HCT116 (cell line): Measurements from ENCODE around the gene SLC35C1. TPM values are rescaled to one million over a fixed set of nuclear protein-coding genes. Genes with fewer than 3 reads are reported as not detected.

Experiments used
- ATAC-seq: fragments of 200-7000 bp; cut with Tn5 transposase; 2 replicates; pipeline ENCODE4 v1.9.1; 2020; ENCODE audit warnings: mild to moderate bottlenecking, moderate library complexity
- BruUV-seq: library from RNA; stranded (reverse); fragments of 400-500 nt; replicated peaks from 2 replicates; lab custom pipeline; 2021; lab: Mats Ljungman, UMichigan
- CTCF ChIA-PET: fragments of 300-600 bp; sonication (Branson Sonifier 250); formaldehyde crosslinking; loops from one replicate; lab custom pipeline; 2021; ENCODE audit warnings: antibody characterized with exemption; lab: Charles Lee
- POLR2A ChIA-PET: fragments of 300-600, 350-600 bp; sonication (Branson Sonifier 250); formaldehyde crosslinking; loops from one replicate; lab custom pipeline; 2021; ENCODE audit warnings: antibody characterized with exemption; lab: Charles Lee
- RAD21 ChIA-PET, 2 experiments: fragments of 300-600 bp; sonication (Branson Sonifier 250); formaldehyde crosslinking; loops; one replicate each; lab custom pipeline; 2023; ENCODE audit warnings: low total read pairs in 2 of 2; ENCODE audit not compliant: uncharacterized antibody in 2 of 2, unreplicated experiment in 2 of 2, low non-redundant PET in 1 of 2; lab: Charles Lee
- DNase-seq: peaks from one replicate; pipeline ENCODE4 v3.0.0-alpha.2; 2010; ENCODE audit warnings: low read depth, low spot score
- H2AFZ ChIP-seq: fragments of 200-600 bp; shearing (Covaris generic), sonication (generic); 2 replicates; pipeline ENCODE4 v1.6.1; 2017; ENCODE audit warnings: low read depth, mixed run types, mixed read lengths, antibody characterized with exemption, low read length; ENCODE audit not compliant: poor library complexity, severe bottlenecking
- H3K27ac ChIP-seq: 2 replicates; pipeline ENCODE4 v1.5.1; 2012; ENCODE audit warnings: low read depth, low read length
- H3K27me3 ChIP-seq: fragments of 200-600 bp; sonication (generic); 2 replicates; pipeline ENCODE4 v1.6.1; 2016; ENCODE audit warnings: mixed run types, low read length, mixed read lengths; ENCODE audit not compliant: insufficient read depth
- H3K36me3 ChIP-seq, 2 experiments: fragments of 200-500 bp in 1 of 2; fragments of 200-600 bp in 1 of 2; sonication (Bioruptor generic) in 1 of 2; sonication (generic) in 1 of 2; 2 replicates each; pipeline versions ENCODE4 v1.5.1 to v1.6.1; 2014 to 2016; ENCODE audit warnings: low read length in 2 of 2, inconsistent platforms in 1 of 2, mixed read lengths in 1 of 2, mixed run types in 1 of 2; ENCODE audit not compliant: insufficient read depth in 2 of 2, control insufficient read depth in 1 of 2
- H3K4me1 ChIP-seq, 2 experiments: fragments of 200-600 bp in 1 of 2; sonication (generic) in 1 of 2; 2 replicates each; pipeline versions ENCODE4 v1.5.1 to v1.6.1; 2012 to 2017; ENCODE audit warnings: low read length in 2 of 2, inconsistent platforms in 1 of 2, mild to moderate bottlenecking in 1 of 2, mixed read lengths in 1 of 2, mixed run types in 1 of 2, moderate library complexity in 1 of 2; ENCODE audit not compliant: insufficient read depth in 2 of 2, control insufficient read depth in 1 of 2
- H3K4me2 ChIP-seq: fragments of 200-600 bp; sonication (generic); 2 replicates; pipeline ENCODE4 v1.6.1; 2017; ENCODE audit warnings: mixed run types, low read length, mixed read lengths
- H3K4me3 ChIP-seq, 2 experiments: fragments of 200-600 bp in 1 of 2; sonication (generic) in 1 of 2; replicated peaks in 1 of 2; 2 replicates each; pipeline ENCODE4 v1.5.1; 2011 to 2016; ENCODE audit warnings: low read length in 2 of 2, control low read depth in 1 of 2, low read depth in 1 of 2, mild to moderate bottlenecking in 1 of 2, mixed read lengths in 1 of 2, mixed run types in 1 of 2
- H3K79me2 ChIP-seq: fragments of 200-600 bp; sonication (generic); 2 replicates; pipeline ENCODE4 v1.6.1; 2017; ENCODE audit warnings: mild to moderate bottlenecking, mixed run types, low read length, moderate library complexity, mixed read lengths; ENCODE audit not compliant: insufficient read depth
- H3K9ac ChIP-seq: fragments of 200-600 bp; sonication (generic); 2 replicates; pipeline ENCODE4 v1.6.1; 2016; ENCODE audit warnings: low read length, mixed read lengths
- H3K9me2 ChIP-seq: fragments of 200-600 bp; sonication (generic), shearing (Covaris generic); 2 replicates; pipeline ENCODE4 v1.6.1; 2017; ENCODE audit warnings: mixed run types, mild to moderate bottlenecking, moderate library complexity; ENCODE audit not compliant: insufficient read depth
- H3K9me3 ChIP-seq, 2 experiments: fragments of 200-500 bp in 1 of 2; fragments of 200-600 bp in 1 of 2; sonication (Bioruptor generic) in 1 of 2; sonication (generic) in 1 of 2; 2 replicates each; pipeline ENCODE4 v1.6.1; 2014 to 2017; ENCODE audit warnings: low read length in 2 of 2, mixed read lengths in 2 of 2, inconsistent platforms in 1 of 2, low read depth in 1 of 2, mild to moderate bottlenecking in 1 of 2, mixed run types in 1 of 2, moderate library complexity in 1 of 2; ENCODE audit not compliant: control insufficient read depth in 1 of 2, insufficient read depth in 1 of 2
- H4K20me1 ChIP-seq: fragments of 200-600 bp; sonication (generic), shearing (Covaris generic); 2 replicates; pipeline ENCODE4 v1.6.1; 2017; ENCODE audit warnings: mixed run types, mild to moderate bottlenecking, moderate library complexity; ENCODE audit not compliant: insufficient read depth
- EGR1 ChIP-seq: IDR thresholded peaks from 2 replicates; pipeline ENCODE4 v1.6.1; 2012; ENCODE audit warnings: low read depth
- EZH2 ChIP-seq: fragments of 200-600 bp; sonication (generic); IDR thresholded peaks from 2 replicates; pipeline ENCODE4 v1.6.1; 2017; ENCODE audit warnings: antibody characterized with exemption, mixed run types
- EZH2phosphoT487 ChIP-seq: fragments of 200-600 bp; IDR thresholded peaks from 2 replicates; pipeline ENCODE4 v1.6.1; 2018; ENCODE audit warnings: antibody characterized with exemption, borderline replicate concordance
- JUND ChIP-seq: IDR thresholded peaks from 2 replicates; pipeline ENCODE4 v1.6.1; 2012
- POLR2A ChIP-seq: IDR thresholded peaks from 2 replicates; pipeline ENCODE4 v1.7.0; 2011; ENCODE audit warnings: borderline replicate concordance; ENCODE audit not compliant: insufficient read depth, insufficient read length; ENCODE audit errors: extremely low read depth
- POLR2AphosphoS5 ChIP-seq: IDR thresholded peaks from 2 replicates; pipeline ENCODE4 v1.6.1; 2011; ENCODE audit warnings: mild to moderate bottlenecking, low read depth, low read length, moderate library complexity
- RAD21 ChIP-seq: IDR thresholded peaks from 2 replicates; pipeline ENCODE4 v1.6.1; 2012; ENCODE audit warnings: low read depth, mild to moderate bottlenecking
- REST ChIP-seq: IDR thresholded peaks from 2 replicates; pipeline ENCODE4 v1.6.1; 2012; ENCODE audit warnings: low read depth
- SP1 ChIP-seq: IDR thresholded peaks from 2 replicates; pipeline ENCODE4 v1.6.1; 2012; ENCODE audit warnings: low read depth
- TCF7L2 ChIP-seq: IDR thresholded peaks from 2 replicates; pipeline ENCODE4 v1.7.0; 2011; ENCODE audit warnings: borderline replicate concordance, inconsistent platforms; ENCODE audit not compliant: insufficient read depth, insufficient read length; ENCODE audit errors: extremely low read depth
- ZBTB33 ChIP-seq: IDR thresholded peaks from 2 replicates; pipeline ENCODE4 v1.6.1; 2011; ENCODE audit warnings: mild to moderate bottlenecking, low read length, moderate library complexity; ENCODE audit not compliant: insufficient replicate concordance; ENCODE audit errors: extremely low read depth
- ZNF274 ChIP-seq: fragments of 200-500 bp; sonication (Bioruptor generic); IDR thresholded peaks from 2 replicates; pipeline ENCODE4 v1.6.1; 2014; ENCODE audit warnings: mild to moderate bottlenecking, low read depth, low read length, inconsistent platforms
- intact Hi-C: fragments of 100-400 bp; cut with micrococcal nuclease; formaldehyde crosslinking; loops from 2 replicates; pipeline ENCODE4 v1.10.0; 2022
- total RNA-seq: library from RNA; stranded (reverse); gene quantifications from one replicate; pipeline ENCODE4 v1.2.1, GENCODE V29; 2021; ENCODE audit not compliant: unreplicated experiment
- TF ChIP-seq, protein P1 (sequence below): IDR thresholded peaks from 2 replicates; pipeline ENCODE4 v1.6.1; 2012
- TF ChIP-seq, protein P2 (sequence below), 3 experiments: fragments of 200-600 bp in 1 of 3; sonication (generic) in 1 of 3; IDR thresholded peaks in 2 of 3; conservative IDR thresholded peaks in 1 of 3; 2 replicates each; pipeline ENCODE4 v1.5.1; 2012 to 2017; ENCODE audit warnings: low read depth in 2 of 3, low read length in 2 of 3, antibody characterized with exemption in 1 of 3, borderline replicate concordance in 1 of 3, control low read depth in 1 of 3, mild to moderate bottlenecking in 1 of 3, mixed read lengths in 1 of 3, mixed run types in 1 of 3, moderate library complexity in 1 of 3; ENCODE audit not compliant: insufficient read depth in 1 of 3

The SLC35C1 gene
- total RNA-seq, 1 experiment from 2014 or later: 18.2 TPM

DNA sequence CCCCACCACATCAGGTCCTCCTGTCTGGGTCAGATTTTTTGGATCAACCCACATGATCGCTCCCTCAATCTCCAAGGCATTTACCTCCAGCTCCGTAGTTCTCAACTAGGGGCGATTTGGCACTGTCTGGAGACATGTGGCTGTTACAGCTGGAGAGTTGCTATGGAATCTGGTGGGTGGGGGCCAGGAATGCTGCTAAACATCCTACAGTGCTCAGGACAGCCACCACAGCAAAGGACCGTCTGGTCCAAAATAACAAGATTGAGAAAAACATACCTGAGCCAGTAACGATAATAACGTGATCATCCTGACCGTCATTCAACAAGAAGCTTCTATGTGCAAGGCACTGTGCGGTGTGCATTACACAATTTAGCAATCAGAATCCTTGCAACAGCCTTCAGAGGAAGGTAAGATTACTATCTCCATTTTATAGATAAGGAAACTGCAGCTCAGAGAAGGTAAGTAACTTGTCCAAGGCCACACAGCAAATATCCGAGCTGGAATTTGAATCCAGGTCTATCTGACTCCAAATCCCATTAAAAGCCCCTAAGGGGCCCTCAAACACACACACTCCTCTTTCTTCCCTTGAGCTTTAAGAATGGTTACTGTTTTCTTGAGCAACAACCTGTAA, 28.0 kb downstream of the SLC35C1 start:
- Histone ChIP-seq H3K27me3 (peaks cover 9% of the 10 kb centered on the region; the same call in 1 of the 2 replicates), H2AFZ (no peak overlapping the region)
- intact Hi-C loops: no loop called here
- no peak for TF ChIP-seq EZH2phosphoT487
- TF ChIP-seq EGR1: no peak
- no peak for TF ChIP-seq POLR2A
- TF ChIP-seq, protein P1, sequence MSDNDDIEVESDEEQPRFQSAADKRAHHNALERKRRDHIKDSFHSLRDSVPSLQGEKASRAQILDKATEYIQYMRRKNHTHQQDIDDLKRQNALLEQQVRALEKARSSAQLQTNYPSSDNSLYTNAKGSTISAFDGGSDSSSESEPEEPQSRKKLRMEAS: no peak
- TF ChIP-seq EZH2: no peak
- TF ChIP-seq ZBTB33: no peak
- TF ChIP-seq REST: no peak
- no peak for TF ChIP-seq TCF7L2
- no peak for TF ChIP-seq ZNF274
- TF ChIP-seq, protein P2, sequence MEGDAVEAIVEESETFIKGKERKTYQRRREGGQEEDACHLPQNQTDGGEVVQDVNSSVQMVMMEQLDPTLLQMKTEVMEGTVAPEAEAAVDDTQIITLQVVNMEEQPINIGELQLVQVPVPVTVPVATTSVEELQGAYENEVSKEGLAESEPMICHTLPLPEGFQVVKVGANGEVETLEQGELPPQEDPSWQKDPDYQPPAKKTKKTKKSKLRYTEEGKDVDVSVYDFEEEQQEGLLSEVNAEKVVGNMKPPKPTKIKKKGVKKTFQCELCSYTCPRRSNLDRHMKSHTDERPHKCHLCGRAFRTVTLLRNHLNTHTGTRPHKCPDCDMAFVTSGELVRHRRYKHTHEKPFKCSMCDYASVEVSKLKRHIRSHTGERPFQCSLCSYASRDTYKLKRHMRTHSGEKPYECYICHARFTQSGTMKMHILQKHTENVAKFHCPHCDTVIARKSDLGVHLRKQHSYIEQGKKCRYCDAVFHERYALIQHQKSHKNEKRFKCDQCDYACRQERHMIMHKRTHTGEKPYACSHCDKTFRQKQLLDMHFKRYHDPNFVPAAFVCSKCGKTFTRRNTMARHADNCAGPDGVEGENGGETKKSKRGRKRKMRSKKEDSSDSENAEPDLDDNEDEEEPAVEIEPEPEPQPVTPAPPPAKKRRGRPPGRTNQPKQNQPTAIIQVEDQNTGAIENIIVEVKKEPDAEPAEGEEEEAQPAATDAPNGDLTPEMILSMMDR (IDR thresholded peaks at IDR 0.05 in 2 of 3, conservative IDR thresholded peaks at IDR 0.05 in 1 of 3; ENCODE audit: borderline replicate concordance in 1 of 3, insufficient read depth in 1 of 3, low read depth in 2 of 3, low read length in 2 of 3): no peak
- TF ChIP-seq JUND: no peak
- TF ChIP-seq SP1: no peak
- TF ChIP-seq POLR2AphosphoS5: no peak
- TF ChIP-seq RAD21: no peak
- TF ChIP-seq, all 23 proteins: peak for 0
- Histone ChIP-seq H3K79me2 (no peaks in the 10 kb centered on the region), H3K9ac (no peak overlapping the region), H3K9me2 (no peaks in the 10 kb centered on the region), H3K36me3 (no peaks in the 10 kb centered on the region), H3K4me2 (no peak overlapping the region), H3K4me3 (no peak overlapping the region), H3K4me1 (peaks cover 3 to 4% of the 10 kb centered on the region in 2 experiments; a peak in 2 of 4 replicates), H3K9me3 (no peaks in the 10 kb centered on the region), H4K20me1 (no peaks in the 10 kb centered on the region), H3K27ac (no peak overlapping the region)
- ChIA-PET CTCF (interaction anchor here (2.6 kb wide), 1 partner anchor 10 kb away, joined by 9 read pairs; no protein-coding TSS in a partner anchor), RAD21 (no interaction called here), POLR2A (no interaction called here)
- ATAC-seq (no peak), DNase-seq (no peak)
- no TSS peak for BruUV-seq
